ENCODE measurements around the gene KCNJ16. TPM values are rescaled to one million over a fixed set of nuclear protein-coding genes. Genes with fewer than 3 reads are reported as not detected.

KCNJ16 gene
- polyA plus RNA-seq, 1 experiment = not detected

GRCh38 chr17:70084476-70084875 is 9.5 kb downstream of the KCNJ16 start:
- CTCF ChIA-PET = no interaction called here
- H3K4me3 ChIP-seq (ENCODE audit: low read depth, low read length) = no peak overlapping the region
- no peaks in the 10 kb centered on the region for H3K27me3 ChIP-seq (ENCODE audit: control insufficient read depth, insufficient read depth, low read length)
- TF ChIP-seq, protein P1, sequence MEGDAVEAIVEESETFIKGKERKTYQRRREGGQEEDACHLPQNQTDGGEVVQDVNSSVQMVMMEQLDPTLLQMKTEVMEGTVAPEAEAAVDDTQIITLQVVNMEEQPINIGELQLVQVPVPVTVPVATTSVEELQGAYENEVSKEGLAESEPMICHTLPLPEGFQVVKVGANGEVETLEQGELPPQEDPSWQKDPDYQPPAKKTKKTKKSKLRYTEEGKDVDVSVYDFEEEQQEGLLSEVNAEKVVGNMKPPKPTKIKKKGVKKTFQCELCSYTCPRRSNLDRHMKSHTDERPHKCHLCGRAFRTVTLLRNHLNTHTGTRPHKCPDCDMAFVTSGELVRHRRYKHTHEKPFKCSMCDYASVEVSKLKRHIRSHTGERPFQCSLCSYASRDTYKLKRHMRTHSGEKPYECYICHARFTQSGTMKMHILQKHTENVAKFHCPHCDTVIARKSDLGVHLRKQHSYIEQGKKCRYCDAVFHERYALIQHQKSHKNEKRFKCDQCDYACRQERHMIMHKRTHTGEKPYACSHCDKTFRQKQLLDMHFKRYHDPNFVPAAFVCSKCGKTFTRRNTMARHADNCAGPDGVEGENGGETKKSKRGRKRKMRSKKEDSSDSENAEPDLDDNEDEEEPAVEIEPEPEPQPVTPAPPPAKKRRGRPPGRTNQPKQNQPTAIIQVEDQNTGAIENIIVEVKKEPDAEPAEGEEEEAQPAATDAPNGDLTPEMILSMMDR (IDR thresholded peaks at IDR 0.05; ENCODE audit: low read depth, low read length) = no peak
- DNase-seq (ENCODE audit: low read depth, low spot score) = no peak
- POLR2A ChIA-PET = no interaction called here
- H3K27ac ChIP-seq (ENCODE audit: low read depth, low read length) = no peak overlapping the region
- no peaks in the 10 kb centered on the region for H3K9me3 ChIP-seq (ENCODE audit: control insufficient read depth, insufficient read depth, low read length)

DNA sequence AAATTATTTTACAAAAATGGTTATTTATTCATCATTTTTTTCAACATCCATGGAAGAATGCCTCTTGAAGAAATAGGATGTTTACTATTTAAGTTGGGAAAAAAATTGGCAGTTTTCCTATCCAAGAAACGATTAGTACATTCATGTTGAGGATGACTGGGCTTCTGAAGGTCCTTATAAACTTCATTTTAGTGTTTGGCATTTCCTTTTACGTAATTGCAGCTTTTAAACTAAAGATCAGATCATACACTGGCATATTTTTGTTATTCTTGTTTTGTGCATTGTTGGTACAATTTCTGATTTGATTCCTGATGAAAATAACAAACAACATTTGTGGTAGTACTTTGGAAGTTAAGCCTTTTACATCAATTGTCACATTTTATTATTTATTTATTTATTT is 11.5 kb downstream of the KCNJ16 start:
- no peak for DNase-seq (ENCODE audit: low read depth, low spot score)
- Histone ChIP-seq H3K27me3 (ENCODE audit: control insufficient read depth, insufficient read depth, low read length) (no peaks in the 10 kb centered on the region), H3K9me3 (ENCODE audit: control insufficient read depth, insufficient read depth, low read length) (no peaks in the 10 kb centered on the region), H3K4me3 (ENCODE audit: low read depth, low read length) (no peak overlapping the region), H3K27ac (ENCODE audit: low read depth, low read length) (no peak overlapping the region)
- ChIA-PET POLR2A (no interaction called here), CTCF (no interaction called here)
- TF ChIP-seq, protein P1 (IDR thresholded peaks at IDR 0.05; ENCODE audit: low read depth, low read length) = no peak

- Histone ChIP-seq H3K9me3 (ENCODE audit: control insufficient read depth, insufficient read depth, low read length) (no peaks in the 10 kb centered on the region), H3K27ac (ENCODE audit: low read depth, low read length) (no peak overlapping the region), H3K4me3 (ENCODE audit: low read depth, low read length) (no peak overlapping the region), H3K27me3 (ENCODE audit: control insufficient read depth, insufficient read depth, low read length) (no peaks in the 10 kb centered on the region)
- TF ChIP-seq, protein P1 (IDR thresholded peaks at IDR 0.05; ENCODE audit: low read depth, low read length) = no peak
- DNase-seq (ENCODE audit: low read depth, low spot score) = no peak
- ChIA-PET CTCF (no interaction called here), POLR2A (no interaction called here)
Measured at GRCh38 chr17:70089513-70090148, 14.6 kb downstream of the KCNJ16 start.

DNA sequence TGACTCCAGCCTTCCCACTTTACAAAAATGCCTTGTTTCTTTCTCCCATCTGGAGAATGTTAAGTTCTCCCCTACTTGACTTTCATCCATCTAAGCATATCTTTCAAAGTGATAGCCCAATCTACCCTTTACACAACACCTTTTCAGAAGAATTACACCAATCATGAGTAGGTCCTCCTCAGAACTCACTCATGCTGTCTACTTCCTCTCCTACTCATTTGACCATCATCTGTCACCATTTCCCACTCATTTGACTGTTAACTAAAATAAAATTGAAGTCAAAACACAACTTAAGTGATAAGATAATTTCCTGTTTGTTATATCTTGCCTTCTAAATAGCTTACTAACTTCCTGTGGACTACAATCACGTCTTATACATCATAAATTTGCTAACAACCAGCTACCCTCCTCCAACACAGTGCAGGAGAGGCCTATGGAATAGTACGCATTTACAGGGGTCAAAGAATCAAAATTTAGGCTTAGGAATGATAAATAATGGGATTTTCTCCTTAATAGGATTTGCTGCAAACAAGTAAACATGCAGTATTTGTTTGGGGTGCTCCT is 16.1 kb downstream of the KCNJ16 start:
- Histone ChIP-seq H3K27me3 (ENCODE audit: control insufficient read depth, insufficient read depth, low read length) (no peaks in the 10 kb centered on the region), H3K27ac (ENCODE audit: low read depth, low read length) (no peak overlapping the region), H3K9me3 (ENCODE audit: control insufficient read depth, insufficient read depth, low read length) (no peaks in the 10 kb centered on the region), H3K4me3 (ENCODE audit: low read depth, low read length) (no peak overlapping the region)
- ChIA-PET CTCF (interaction anchor here (1.2 kb wide), 1 partner anchor 565 kb away, joined by 3 read pairs; no protein-coding TSS in a partner anchor), POLR2A (interaction anchor here (0.5 to 0.7 kb wide), 2 partner anchors 328 to 482 kb away, joined by 3 read pairs; no protein-coding TSS in a partner anchor)
- DNase-seq (ENCODE audit: low read depth, low spot score) = no peak
- TF ChIP-seq, protein P1 (IDR thresholded peaks at IDR 0.05; ENCODE audit: low read depth, low read length) = no peak

GRCh38 chr17:70091696-70092095 is 16.7 kb downstream of the KCNJ16 start:
- TF ChIP-seq, protein P1 (IDR thresholded peaks at IDR 0.05; ENCODE audit: low read depth, low read length) = no peak
- POLR2A ChIA-PET = interaction anchor here (0.5 to 0.7 kb wide), 2 partner anchors 46 to 329 kb away, joined by 3 read pairs; no protein-coding TSS in a partner anchor
- Histone ChIP-seq H3K27me3 (ENCODE audit: control insufficient read depth, insufficient read depth, low read length) (no peaks in the 10 kb centered on the region), H3K9me3 (ENCODE audit: control insufficient read depth, insufficient read depth, low read length) (no peaks in the 10 kb centered on the region), H3K4me3 (ENCODE audit: low read depth, low read length) (no peak overlapping the region), H3K27ac (ENCODE audit: low read depth, low read length) (no peak overlapping the region)
- CTCF ChIA-PET = no interaction called here
- DNase-seq (ENCODE audit: low read depth, low spot score) = peak; percentile 33
